Loucy (cell line): ENCODE measurements around the gene EFCAB5.
"Not testable (repeated sequence)": the region's sequence is repeated elsewhere in the genome, so short reads cannot be mapped to it uniquely, and the experiment has no call there.

Source experiments
- EZH2phosphoT487 ChIP-seq: fragments of 200-600 bp; IDR thresholded peaks from 2 replicates; pipeline ENCODE4 v1.6.1; 2018; ENCODE audit warnings: antibody characterized with exemption, mild to moderate bottlenecking, moderate library complexity, borderline replicate concordance
- TF ChIP-seq, protein P1 (sequence below): fragments of 200-600 bp; sonication (generic); conservative IDR thresholded peaks from 2 replicates; pipeline ENCODE4 v1.5.1; 2014; ENCODE audit warnings: mild to moderate bottlenecking, antibody characterized with exemption, low read length

DNA sequence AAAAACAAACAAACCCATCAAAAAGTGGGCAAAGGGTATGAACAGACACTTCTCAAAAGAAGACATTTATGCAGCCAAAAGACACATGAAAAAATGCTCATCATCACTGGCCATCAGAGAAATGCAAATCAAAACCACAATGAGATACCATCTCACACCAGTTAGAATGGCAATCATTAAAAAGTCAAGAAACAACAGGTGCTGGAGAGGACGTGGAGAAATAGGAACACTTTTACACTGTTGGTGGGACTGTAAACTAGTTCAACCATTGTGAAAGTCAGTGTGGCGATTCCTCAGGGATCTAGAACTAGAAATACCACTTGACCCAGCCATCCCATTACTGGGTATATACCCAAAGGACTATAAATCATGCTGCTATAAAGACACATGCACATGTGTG is 83.9 kb downstream of the EFCAB5 start:
- TF ChIP-seq, protein P1, sequence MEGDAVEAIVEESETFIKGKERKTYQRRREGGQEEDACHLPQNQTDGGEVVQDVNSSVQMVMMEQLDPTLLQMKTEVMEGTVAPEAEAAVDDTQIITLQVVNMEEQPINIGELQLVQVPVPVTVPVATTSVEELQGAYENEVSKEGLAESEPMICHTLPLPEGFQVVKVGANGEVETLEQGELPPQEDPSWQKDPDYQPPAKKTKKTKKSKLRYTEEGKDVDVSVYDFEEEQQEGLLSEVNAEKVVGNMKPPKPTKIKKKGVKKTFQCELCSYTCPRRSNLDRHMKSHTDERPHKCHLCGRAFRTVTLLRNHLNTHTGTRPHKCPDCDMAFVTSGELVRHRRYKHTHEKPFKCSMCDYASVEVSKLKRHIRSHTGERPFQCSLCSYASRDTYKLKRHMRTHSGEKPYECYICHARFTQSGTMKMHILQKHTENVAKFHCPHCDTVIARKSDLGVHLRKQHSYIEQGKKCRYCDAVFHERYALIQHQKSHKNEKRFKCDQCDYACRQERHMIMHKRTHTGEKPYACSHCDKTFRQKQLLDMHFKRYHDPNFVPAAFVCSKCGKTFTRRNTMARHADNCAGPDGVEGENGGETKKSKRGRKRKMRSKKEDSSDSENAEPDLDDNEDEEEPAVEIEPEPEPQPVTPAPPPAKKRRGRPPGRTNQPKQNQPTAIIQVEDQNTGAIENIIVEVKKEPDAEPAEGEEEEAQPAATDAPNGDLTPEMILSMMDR = not testable (repeated sequence)
- TF ChIP-seq EZH2phosphoT487 = not testable (repeated sequence)
